GM13976 (cell line): ENCODE measurements around the gene AREG.

ENCODE experiments used
- DNase-seq: peaks from one replicate; pipeline ENCODE4 v3.0.0; 2012; ENCODE audit warnings: low spot score
- in situ Hi-C: fragments of 300-500 bp; cut with MboI; formaldehyde crosslinking; loops from one replicate; pipeline ENCODE4 v1.12.0; 2022; ENCODE audit warnings: low sequenced_read_pairs, mixed read lengths, inconsistent platforms; ENCODE audit not compliant: unreplicated experiment
- TF ChIP-seq, protein P1 (sequence below): IDR thresholded peaks from 2 replicates; pipeline ENCODE4 v1.5.1; 2012; ENCODE audit warnings: borderline replicate concordance, mild to moderate bottlenecking; ENCODE audit not compliant: insufficient read depth; ENCODE audit errors: extremely low read depth, missing control alignments, control extremely low read depth

The AREG gene

DNA sequence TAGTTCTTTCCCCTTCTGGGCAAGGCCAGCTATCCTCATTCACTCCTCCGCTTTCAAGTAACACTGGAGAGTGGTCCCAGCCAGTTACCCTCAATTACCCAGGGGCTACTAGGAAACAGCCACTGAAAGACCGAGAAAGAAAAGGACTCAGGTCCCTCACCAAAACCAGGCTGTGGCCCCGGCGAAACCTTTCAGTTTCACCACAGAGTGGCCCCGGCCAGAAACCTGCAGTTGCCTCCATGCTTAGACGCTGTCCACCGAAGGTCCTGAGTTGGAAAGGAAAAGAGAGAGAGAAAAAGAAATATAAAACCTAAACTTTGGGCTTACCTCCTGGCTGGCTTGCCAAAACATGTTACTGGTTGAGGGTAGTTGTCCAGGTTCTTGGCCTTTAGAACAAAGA is 5.0 kb upstream of the AREG start:
- DNase-seq: no peak
- TF ChIP-seq, protein P1, sequence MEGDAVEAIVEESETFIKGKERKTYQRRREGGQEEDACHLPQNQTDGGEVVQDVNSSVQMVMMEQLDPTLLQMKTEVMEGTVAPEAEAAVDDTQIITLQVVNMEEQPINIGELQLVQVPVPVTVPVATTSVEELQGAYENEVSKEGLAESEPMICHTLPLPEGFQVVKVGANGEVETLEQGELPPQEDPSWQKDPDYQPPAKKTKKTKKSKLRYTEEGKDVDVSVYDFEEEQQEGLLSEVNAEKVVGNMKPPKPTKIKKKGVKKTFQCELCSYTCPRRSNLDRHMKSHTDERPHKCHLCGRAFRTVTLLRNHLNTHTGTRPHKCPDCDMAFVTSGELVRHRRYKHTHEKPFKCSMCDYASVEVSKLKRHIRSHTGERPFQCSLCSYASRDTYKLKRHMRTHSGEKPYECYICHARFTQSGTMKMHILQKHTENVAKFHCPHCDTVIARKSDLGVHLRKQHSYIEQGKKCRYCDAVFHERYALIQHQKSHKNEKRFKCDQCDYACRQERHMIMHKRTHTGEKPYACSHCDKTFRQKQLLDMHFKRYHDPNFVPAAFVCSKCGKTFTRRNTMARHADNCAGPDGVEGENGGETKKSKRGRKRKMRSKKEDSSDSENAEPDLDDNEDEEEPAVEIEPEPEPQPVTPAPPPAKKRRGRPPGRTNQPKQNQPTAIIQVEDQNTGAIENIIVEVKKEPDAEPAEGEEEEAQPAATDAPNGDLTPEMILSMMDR: no peak
- in situ Hi-C loops: no loop called here

DNA sequence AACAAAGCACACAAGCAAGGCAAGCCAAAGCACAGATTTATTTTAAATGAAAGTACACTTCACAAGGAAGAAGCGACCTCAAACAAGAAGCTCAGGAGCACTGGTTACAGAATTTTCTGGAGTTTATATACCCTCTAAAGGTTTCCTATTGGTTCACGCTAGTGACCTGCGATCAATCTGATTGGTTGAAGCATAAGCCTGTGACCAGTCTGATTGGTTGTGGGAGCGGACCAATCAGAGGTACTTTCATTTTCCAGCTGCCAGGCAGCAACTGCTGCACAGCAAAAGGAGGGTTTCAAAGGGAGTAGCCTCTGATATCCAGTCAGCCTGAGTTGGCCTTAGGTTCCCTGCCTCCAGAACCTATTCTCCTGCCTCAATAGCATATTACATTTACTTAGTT is 4.6 kb upstream of the AREG start:
- in situ Hi-C loops: no loop called here
- no peak for DNase-seq

DNA sequence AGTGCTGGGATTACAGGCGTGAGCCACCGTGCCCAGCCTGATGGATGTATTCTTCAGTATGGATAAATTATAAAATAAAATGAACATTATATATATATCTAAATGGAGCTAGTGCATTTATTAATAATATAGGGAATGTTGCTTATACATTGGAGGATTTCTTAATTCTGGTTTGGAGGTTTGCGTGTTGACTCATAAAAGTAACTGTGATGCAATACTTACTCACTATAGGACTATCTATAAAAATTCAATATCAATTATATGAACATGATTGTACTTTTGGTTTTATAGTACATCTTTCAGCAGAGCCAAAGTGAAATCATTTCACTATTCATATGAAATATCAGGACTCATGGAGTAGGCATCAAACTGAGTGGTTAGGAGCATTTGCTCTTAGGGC is 3.2 kb upstream of the AREG start:
- TF ChIP-seq, protein P1: no peak
- in situ Hi-C loops: no loop called here
- no peak for DNase-seq

More for the DNA sequence above, 4.6 kb upstream of the AREG start:
- TF ChIP-seq, protein P1: no peak

DNA sequence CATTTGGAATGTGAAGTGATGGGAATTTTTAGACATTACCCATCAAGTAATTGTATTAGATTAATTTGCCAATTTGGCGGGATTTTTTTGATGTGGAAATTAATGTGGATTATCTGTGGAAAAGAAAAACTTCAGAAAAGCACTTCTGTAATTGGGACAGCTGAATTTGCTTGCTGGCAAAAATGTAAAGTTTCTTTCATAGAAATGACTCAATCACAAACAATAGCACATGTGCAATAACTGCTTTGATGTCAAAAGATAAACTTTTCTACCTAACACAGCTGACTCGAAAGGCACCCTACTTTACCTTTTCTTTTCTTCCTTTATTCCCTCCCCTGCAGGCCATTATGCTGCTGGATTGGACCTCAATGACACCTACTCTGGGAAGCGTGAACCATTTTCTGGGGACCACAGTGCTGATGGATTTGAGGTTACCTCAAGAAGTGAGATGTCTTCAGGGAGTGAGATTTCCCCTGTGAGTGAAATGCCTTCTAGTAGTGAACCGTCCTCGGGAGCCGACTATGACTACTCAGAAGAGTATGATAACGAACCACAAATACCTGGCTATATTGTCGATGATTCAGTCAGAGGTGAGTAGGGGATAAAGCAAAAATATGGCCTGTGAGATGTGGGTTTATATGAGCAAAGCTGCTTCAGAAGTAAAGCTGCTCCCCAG is 1.4 kb downstream of the AREG start:
- in situ Hi-C loops: no loop called here
- no peak for DNase-seq
- TF ChIP-seq, protein P1: no peak

DNA sequence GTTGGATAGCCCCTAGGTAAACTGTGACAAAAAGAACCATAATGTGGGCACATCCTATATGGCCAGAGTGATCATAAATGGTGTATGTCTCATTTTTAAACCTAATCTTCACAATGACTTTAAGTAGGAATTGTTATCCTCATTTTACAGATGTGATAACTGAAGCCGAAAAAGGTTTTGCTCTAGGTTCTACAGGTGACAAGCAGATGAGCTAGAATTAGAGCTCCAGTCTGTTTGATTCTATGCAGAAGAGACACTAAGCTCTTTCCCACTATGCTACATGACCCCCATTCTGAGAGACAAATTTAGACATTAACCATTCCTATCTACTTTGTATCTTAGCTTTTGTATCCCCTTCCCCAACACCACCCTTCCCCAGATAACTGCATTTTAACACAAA is 2.0 kb downstream of the AREG start:
- TF ChIP-seq, protein P1: no peak
- in situ Hi-C loops: no loop called here
- no peak for DNase-seq

DNA sequence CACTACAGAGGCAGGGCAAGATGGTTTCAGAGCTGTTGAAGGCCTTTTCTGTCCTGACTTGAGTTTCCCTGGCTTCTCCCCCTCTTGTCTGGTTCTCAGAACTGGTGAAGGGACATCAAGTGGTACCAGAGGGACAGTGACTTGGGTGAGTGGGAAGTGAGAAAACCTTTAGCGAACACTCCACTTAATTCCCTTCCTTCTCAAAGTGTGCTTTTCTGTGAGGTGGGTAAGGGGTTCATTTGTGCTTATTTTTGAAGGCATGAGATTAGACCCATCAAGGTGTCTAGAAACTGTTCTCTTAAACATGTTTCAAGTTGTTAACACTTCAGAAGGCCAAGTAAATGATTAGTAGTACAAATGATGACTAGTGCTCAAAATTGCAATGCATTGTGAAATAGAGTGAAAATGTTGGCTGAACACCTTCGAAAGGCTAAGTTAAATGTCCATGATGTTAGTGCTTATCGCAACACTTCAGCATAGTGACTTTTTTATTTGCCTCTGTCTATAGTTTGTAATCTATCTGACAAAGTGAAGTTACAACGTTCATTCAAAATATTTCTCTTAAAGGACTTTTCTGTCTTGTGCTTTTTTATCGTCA is 2.8 kb downstream of the AREG start:
- DNase-seq: no peak
- in situ Hi-C loops: no loop called here
- TF ChIP-seq, protein P1: no peak
